ENCODE measurements around the gene ST3GAL2. TPM values are rescaled to one million over a fixed set of nuclear protein-coding genes. Genes with fewer than 3 reads are reported as not detected.
"Not testable (repeated sequence)": the region's sequence is repeated elsewhere in the genome, so short reads cannot be mapped to it uniquely, and the experiment has no call there.

ST3GAL2 gene
- total RNA-seq, 4 donors from 2014 or later, result 7.1 to 16.5 (median 11.1) TPM

DNA sequence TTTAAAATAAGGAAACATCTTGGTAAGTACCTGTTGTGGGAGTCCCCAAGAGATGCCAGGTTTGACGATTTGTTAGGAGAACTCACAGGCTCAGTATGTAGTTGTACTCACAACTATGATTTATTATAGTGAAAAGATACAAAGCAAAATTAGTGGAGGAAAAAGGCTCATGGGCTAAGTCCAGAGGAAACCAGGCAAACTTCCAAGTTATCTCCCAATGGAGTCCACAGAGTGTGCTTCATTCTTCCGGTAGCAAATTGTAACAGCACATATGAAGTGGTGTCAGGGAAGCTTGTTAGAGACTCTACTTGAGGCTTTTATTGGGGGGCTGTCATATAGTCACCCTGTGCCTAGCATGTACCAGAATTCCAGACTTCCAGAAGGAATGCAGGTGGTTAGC lies 89.9 kb downstream of the ST3GAL2 start:
- Histone ChIP-seq H3K4me3 (no peak overlapping the region), H3K27me3 (no peaks in the 10 kb centered on the region), H3K4me1 (peaks cover 23% of the 10 kb centered on the region), H3K27ac (no peak overlapping the region), H3K36me3 (peaks cover 43% of the 10 kb centered on the region), H3K9me3 (no peaks in the 10 kb centered on the region)
- no peak for DNase-seq (ENCODE audit: low spot score in 2 of 2)
- WGBS, result 70% methylated on average over 2 of the region's 2 CpGs
- no peak for TF ChIP-seq POLR2AphosphoS5 (IDR thresholded peaks at IDR 0.05)
- TF ChIP-seq, protein P1, sequence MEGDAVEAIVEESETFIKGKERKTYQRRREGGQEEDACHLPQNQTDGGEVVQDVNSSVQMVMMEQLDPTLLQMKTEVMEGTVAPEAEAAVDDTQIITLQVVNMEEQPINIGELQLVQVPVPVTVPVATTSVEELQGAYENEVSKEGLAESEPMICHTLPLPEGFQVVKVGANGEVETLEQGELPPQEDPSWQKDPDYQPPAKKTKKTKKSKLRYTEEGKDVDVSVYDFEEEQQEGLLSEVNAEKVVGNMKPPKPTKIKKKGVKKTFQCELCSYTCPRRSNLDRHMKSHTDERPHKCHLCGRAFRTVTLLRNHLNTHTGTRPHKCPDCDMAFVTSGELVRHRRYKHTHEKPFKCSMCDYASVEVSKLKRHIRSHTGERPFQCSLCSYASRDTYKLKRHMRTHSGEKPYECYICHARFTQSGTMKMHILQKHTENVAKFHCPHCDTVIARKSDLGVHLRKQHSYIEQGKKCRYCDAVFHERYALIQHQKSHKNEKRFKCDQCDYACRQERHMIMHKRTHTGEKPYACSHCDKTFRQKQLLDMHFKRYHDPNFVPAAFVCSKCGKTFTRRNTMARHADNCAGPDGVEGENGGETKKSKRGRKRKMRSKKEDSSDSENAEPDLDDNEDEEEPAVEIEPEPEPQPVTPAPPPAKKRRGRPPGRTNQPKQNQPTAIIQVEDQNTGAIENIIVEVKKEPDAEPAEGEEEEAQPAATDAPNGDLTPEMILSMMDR (IDR thresholded peaks at IDR 0.05), result no peak
- TF ChIP-seq EP300 (IDR thresholded peaks at IDR 0.05), result no peak
- TF ChIP-seq POLR2A (IDR thresholded peaks at IDR 0.05), result no peak

DNA sequence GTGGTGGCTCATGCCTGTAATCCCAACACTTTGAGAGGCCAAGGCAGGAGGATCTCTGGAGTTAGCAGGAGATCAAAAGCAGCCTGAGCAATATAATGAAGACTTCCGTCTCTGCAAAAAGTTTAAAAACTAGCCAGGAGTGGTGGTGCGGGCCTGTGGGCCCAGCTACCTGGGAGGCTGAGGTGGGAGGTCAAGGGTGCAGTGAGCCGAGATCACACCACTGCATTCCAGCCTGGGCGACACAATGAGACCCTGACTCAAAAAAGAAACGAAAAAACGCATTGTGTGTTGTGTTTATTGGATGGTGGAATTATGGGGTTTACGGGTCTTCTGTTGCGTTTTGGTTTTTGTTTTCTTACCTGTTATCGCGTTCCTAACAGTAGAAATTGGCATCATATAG lies 93.1 kb downstream of the ST3GAL2 start:
- no peaks in the 10 kb centered on the region for H3K9me3 ChIP-seq
- no peak for TF ChIP-seq POLR2A (IDR thresholded peaks at IDR 0.05)
- no peak for TF ChIP-seq EP300 (IDR thresholded peaks at IDR 0.05)
- TF ChIP-seq, protein P1 (IDR thresholded peaks at IDR 0.05), result no peak
- no peak for TF ChIP-seq POLR2AphosphoS5 (IDR thresholded peaks at IDR 0.05)
- 91% methylated on average over 10 of the region's 10 CpGs for WGBS
- H3K27ac ChIP-seq, result peak overlapping the region; percentile 89
- peak overlapping the region; percentile 70 for H3K4me3 ChIP-seq
- H3K36me3 ChIP-seq, result peaks cover 15% of the 10 kb centered on the region
- no peaks in the 10 kb centered on the region for H3K27me3 ChIP-seq
- peaks cover 23% of the 10 kb centered on the region for H3K4me1 ChIP-seq
- no peak for DNase-seq (ENCODE audit: low spot score in 2 of 2)

DNA sequence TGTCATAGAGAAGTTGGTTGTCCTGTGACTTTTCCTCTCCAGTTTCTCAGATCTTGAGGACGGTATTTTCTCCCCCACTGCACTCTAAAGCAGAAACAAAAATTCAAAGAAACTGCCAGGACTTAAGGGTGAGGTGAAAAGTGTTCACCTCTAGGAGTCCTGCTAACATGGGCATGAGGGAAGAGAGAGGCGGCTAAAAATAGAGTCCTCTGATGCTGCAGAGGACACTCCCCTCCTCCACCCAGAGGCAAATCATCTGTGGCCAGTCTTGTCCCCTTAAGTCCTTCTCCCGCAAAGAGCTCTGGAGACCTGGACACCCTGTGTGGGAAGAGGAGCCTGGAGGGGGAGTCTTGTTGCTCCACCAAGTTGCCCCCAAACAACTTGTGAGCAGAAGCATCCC lies 96.9 kb downstream of the ST3GAL2 start:
- 54% methylated on average over 3 of the region's 3 CpGs for WGBS

DNA sequence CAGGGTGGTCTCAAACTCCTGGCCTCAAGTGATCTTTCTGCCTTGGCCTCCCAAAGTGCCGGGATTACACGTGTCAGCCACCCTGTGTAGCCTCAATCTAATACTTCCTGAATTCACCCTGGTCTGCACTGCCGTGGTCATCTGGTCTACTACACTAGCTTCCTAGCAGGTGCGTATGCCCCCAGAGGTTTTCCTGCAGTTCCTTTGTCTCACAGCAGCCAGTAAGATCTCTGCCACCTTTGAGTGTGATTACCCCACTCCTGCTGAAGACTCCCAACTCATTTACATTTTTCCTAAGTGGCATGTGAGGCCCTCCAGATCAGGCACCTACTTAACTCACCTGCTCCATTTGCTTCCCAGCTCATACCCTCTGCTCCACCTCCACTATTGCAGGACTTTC lies 97.3 kb downstream of the ST3GAL2 start:
- DNase-seq (ENCODE audit: low spot score in 2 of 2), result no peak
- TF ChIP-seq, protein P1 (IDR thresholded peaks at IDR 0.05), result no peak
- TF ChIP-seq POLR2AphosphoS5 (IDR thresholded peaks at IDR 0.05), result no peak
- no peak for TF ChIP-seq POLR2A (IDR thresholded peaks at IDR 0.05)
- TF ChIP-seq EP300 (IDR thresholded peaks at IDR 0.05), result no peak
- 82% methylated on average over 4 of the region's 4 CpGs for WGBS
- no peaks in the 10 kb centered on the region for H3K27me3 ChIP-seq
- no peak overlapping the region for H3K27ac ChIP-seq
- peaks cover 8% of the 10 kb centered on the region for H3K4me1 ChIP-seq
- no peaks in the 10 kb centered on the region for H3K9me3 ChIP-seq
- H3K4me3 ChIP-seq, result no peak overlapping the region
- H3K36me3 ChIP-seq, result peaks cover 3% of the 10 kb centered on the region

More for the DNA sequence above, 96.9 kb downstream of the ST3GAL2 start:
- H3K9me3 ChIP-seq, result no peaks in the 10 kb centered on the region
- TF ChIP-seq EP300 (IDR thresholded peaks at IDR 0.05) (no peak), POLR2AphosphoS5 (IDR thresholded peaks at IDR 0.05) (no peak), POLR2A (IDR thresholded peaks at IDR 0.05) (no peak)
- TF ChIP-seq, protein P1 (IDR thresholded peaks at IDR 0.05), result no peak
- DNase-seq (ENCODE audit: low spot score in 2 of 2), result no peak
- H3K27me3 ChIP-seq, result no peaks in the 10 kb centered on the region
- H3K4me1 ChIP-seq, result peaks cover 8% of the 10 kb centered on the region
- no peak overlapping the region for H3K27ac ChIP-seq
- H3K4me3 ChIP-seq, result no peak overlapping the region
- H3K36me3 ChIP-seq, result no peaks in the 10 kb centered on the region

DNA sequence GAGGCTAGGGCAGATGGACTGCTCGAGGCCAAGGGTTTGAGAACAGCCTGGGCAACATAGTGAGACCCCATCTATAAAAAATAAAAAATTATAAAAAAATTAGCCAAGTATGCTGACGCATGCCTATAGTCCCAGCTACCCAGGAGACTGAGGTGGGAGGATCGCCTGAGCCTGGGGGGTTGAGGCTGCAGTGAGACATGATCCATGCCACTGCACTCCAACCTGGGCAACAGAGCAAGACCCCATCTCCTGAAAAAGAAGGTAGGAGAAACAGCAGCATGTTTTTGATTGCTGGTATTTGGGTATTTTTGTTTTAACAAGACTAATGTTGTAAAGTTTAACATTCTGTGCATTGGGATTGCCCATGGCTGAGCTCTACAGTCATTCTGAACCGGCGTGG lies 101.1 kb downstream of the ST3GAL2 start:
- Histone ChIP-seq H3K4me3 (no peak overlapping the region), H3K27me3 (no peaks in the 10 kb centered on the region), H3K4me1 (no peaks in the 10 kb centered on the region), H3K27ac (no peak overlapping the region), H3K36me3 (peaks cover 36% of the 10 kb centered on the region), H3K9me3 (no peaks in the 10 kb centered on the region)
- DNase-seq (ENCODE audit: low spot score in 2 of 2), result no peak
- WGBS, result 97% methylated on average over 5 of the region's 5 CpGs
- TF ChIP-seq EP300 (IDR thresholded peaks at IDR 0.05) (no peak), POLR2A (IDR thresholded peaks at IDR 0.05) (no peak), POLR2AphosphoS5 (IDR thresholded peaks at IDR 0.05) (no peak)
- TF ChIP-seq, protein P1 (IDR thresholded peaks at IDR 0.05), result no peak

DNA sequence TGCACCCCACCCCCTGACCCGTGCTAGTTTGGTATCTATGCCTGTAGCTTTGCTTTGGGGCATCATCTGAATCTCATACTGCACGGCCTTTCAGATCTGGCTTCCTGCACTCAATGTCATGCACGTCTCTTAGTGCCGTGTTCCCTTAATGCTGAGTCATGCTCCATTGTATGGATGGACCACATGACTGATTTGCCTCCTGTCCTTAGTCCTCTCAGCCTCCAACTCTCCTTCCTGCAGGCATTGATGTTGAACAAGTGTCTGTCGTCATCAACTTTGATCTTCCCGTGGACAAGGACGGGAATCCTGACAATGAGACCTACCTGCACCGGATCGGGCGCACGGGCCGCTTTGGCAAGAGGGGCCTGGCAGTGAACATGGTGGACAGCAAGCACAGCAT lies 106.2 kb downstream of the ST3GAL2 start:
- WGBS, result 89% methylated on average over 11 of the region's 12 CpGs
- not testable (repeated sequence) for H3K4me1 ChIP-seq; H3K4me3 ChIP-seq; H3K9me3 ChIP-seq; H3K27ac ChIP-seq; H3K27me3 ChIP-seq; DNase-seq (ENCODE audit: low spot score in 2 of 2)
- H3K36me3 ChIP-seq, result peaks cover 82% of the 10 kb centered on the region

All from suprapubic skin (tissue), 4 donors.